NCI-H1694 treated with DMSO at 0.1 percent for 48 hours (cell line): ENCODE results near the gene SERPINA1.
"Not testable (repeated sequence)": the region's sequence is repeated elsewhere in the genome, so short reads cannot be mapped to it uniquely, and the experiment has no call there.

Experiments
- DNase-seq: peaks from one replicate; lab custom pipeline; 2025; lab: John Stamatoyannopoulos, UW

Gene SERPINA1

GRCh38 chr14:94388384-94389103, at the start of gene SERPINA1:
Gene SERPINA1, minus strand, starts transcription at chr14:94388602. Its CDS starts 5,365 bp downstream, at chr14:94383237.
- DNase-seq = peak; percentile 37

GRCh38 chr14:94428610-94429009, 40.2 kb upstream of the SERPINA1 start:
- no peak for DNase-seq

GRCh38 chr14:94427016-94427613, 38.7 kb upstream of the SERPINA1 start:
- no peak for DNase-seq

- DNase-seq = no peak
Observed at GRCh38 chr14:94426526-94426925, 38.1 kb upstream of the SERPINA1 start.

- no peak for DNase-seq
Observed at GRCh38 chr14:94424371-94424770, 36.0 kb upstream of the SERPINA1 start.

GRCh38 chr14:94423453-94424056, 35.2 kb upstream of the SERPINA1 start:
- peak; percentile 49 for DNase-seq

- DNase-seq = no peak
Observed at GRCh38 chr14:94421316-94421715, 32.9 kb upstream of the SERPINA1 start.

GRCh38 chr14:94417497-94418205, 29.2 kb upstream of the SERPINA1 start:
- not testable (repeated sequence) for DNase-seq

GRCh38 chr14:94412671-94413638, 24.6 kb upstream of the SERPINA1 start:
- no peak for DNase-seq

- no peak for DNase-seq
Observed at GRCh38 chr14:94411638-94412037, 23.2 kb upstream of the SERPINA1 start.

GRCh38 chr14:94409430-94409829, 21.0 kb upstream of the SERPINA1 start:
- DNase-seq = not testable (repeated sequence)

GRCh38 chr14:94408546-94409095, 20.2 kb upstream of the SERPINA1 start:
- DNase-seq = no peak

- DNase-seq = no peak
Observed at GRCh38 chr14:94407906-94408305, 19.5 kb upstream of the SERPINA1 start.

- no peak for DNase-seq
Observed at GRCh38 chr14:94406910-94407309, 18.5 kb upstream of the SERPINA1 start.

GRCh38 chr14:94405486-94405885, 17.1 kb upstream of the SERPINA1 start:
- no peak for DNase-seq

GRCh38 chr14:94404561-94404960, 16.2 kb upstream of the SERPINA1 start:
- no peak for DNase-seq

- DNase-seq = no peak
Observed at GRCh38 chr14:94403312-94403932, 15.0 kb upstream of the SERPINA1 start.

GRCh38 chr14:94401083-94401482, 12.7 kb upstream of the SERPINA1 start:
- DNase-seq = no peak

- DNase-seq = no peak
Observed at GRCh38 chr14:94400422-94400841, 12.0 kb upstream of the SERPINA1 start.

GRCh38 chr14:94398536-94398935, 10.1 kb upstream of the SERPINA1 start:
- DNase-seq = no peak

GRCh38 chr14:94398182-94398479, 9.7 kb upstream of the SERPINA1 start:
- DNase-seq = no peak
